Upper lobe of left lung (tissue), 6 donors: ENCODE data around the gene TMEM154. TPM values are rescaled to one million over a fixed set of nuclear protein-coding genes. Genes with fewer than 3 reads are reported as not detected.

ENCODE experiments used
- ATAC-seq, 2 donors: fragments of 200-7000 bp; cut with Tn5 transposase; one replicate each; pipeline ENCODE4 v1.9.1; 2022; ENCODE audit warnings: mild to moderate bottlenecking in 2 of 2, moderate library complexity in 2 of 2; ENCODE audit not compliant: low FRiP score in 2 of 2
- DNase-seq, 2 donors: peaks; one replicate each; pipeline ENCODE4 v3.0.0-alpha.2; 2019 to 2020
- H3K27ac ChIP-seq, 4 donors: fragments of 200-600 bp; sonication (generic); one replicate each; pipeline ENCODE4 v1.5.1; 2016 to 2019
- H3K27me3 ChIP-seq, 4 donors: fragments of 200-600 bp; sonication (generic); one replicate each; pipeline ENCODE4 v1.5.1; 2017 to 2019
- H3K36me3 ChIP-seq, 4 donors: fragments of 200-600 bp; sonication (generic); one replicate each; pipeline ENCODE4 v1.5.1; 2016 to 2019
- H3K4me1 ChIP-seq, 4 donors: fragments of 200-600 bp; sonication (generic); one replicate each; pipeline ENCODE4 v1.5.1; 2018 to 2019
- H3K4me3 ChIP-seq, 4 donors: fragments of 200-600 bp; sonication (generic); one replicate each; pipeline ENCODE4 v1.5.1; 2017 to 2019; ENCODE audit warnings: mild to moderate bottlenecking in 2 of 4, moderate library complexity in 1 of 4
- H3K9me3 ChIP-seq, 4 donors: fragments of 200-600 bp; sonication (generic); one replicate each; pipeline ENCODE4 v1.5.1; 2018 to 2019
- CTCF ChIP-seq, 6 experiments: fragments of 450-650 bp in 4 of 6; fragments of 200-600 bp in 2 of 6; sonication (generic) in 2 of 6; IDR thresholded peaks; one replicate each; pipeline ENCODE4 v1.5.1; 2016 to 2019; ENCODE audit warnings: antibody characterized with exemption in 6 of 6
- EP300 ChIP-seq, 4 donors: sonication (generic); formaldehyde crosslinking; IDR thresholded peaks; one replicate each; pipeline ENCODE4 v1.5.1; 2017; ENCODE audit warnings: antibody characterized with exemption in 4 of 4, control low read depth in 2 of 4
- POLR2A ChIP-seq, 4 donors: fragments of 450-650 bp; IDR thresholded peaks; one replicate each; pipeline ENCODE4 v1.5.1; 2016 to 2017; ENCODE audit warnings: antibody characterized with exemption in 4 of 4, mild to moderate bottlenecking in 2 of 4
- POLR2AphosphoS5 ChIP-seq, 2 donors: sonication (generic); formaldehyde crosslinking; IDR thresholded peaks; one replicate each; pipeline ENCODE4 v1.5.1; 2017; ENCODE audit warnings: antibody characterized with exemption in 2 of 2
- WGBS, 2 donors: methylation state at CpG; one replicate each; pipeline ENCODE4 v1.1.5; 2017 to 2018; 5-methylcytosine and 5-hydroxymethylcytosine counted together
- total RNA-seq, 6 donors: library from RNA; depleted of rRNA in 4 of 6; stranded (reverse); fragments of >200 nt in 4 of 6; gene quantifications; one replicate each; pipeline versions ENCODE4 v1.1.0 to v1.2.1, GENCODE V29; 2016 to 2021
- donor health status: DM: no; HTN: no; CAD: no; lungs with moderate emphysema.
- donor health status: DM: no; HTN: yes; CAD: no; lungs with severe emphysema.

The TMEM154 gene
- total RNA-seq, 6 donors from 2014 or later: 2.4 to 18.7 (median 6.0) TPM

- Histone ChIP-seq H3K9me3 (peaks cover 6 to 25% (median 14%) of the 10 kb centered on the region in 4 donors), H3K27ac (no peak overlapping the region), H3K36me3 (no peaks in the 10 kb centered on the region), H3K27me3 (no peaks in the 10 kb centered on the region), H3K4me3 (no peak overlapping the region), H3K4me1 (no peaks in the 10 kb centered on the region)
- TF ChIP-seq CTCF (IDR thresholded peaks at IDR 0.05) (no peak), EP300 (IDR thresholded peaks at IDR 0.05) (no peak), POLR2AphosphoS5 (IDR thresholded peaks at IDR 0.05) (no peak), POLR2A (IDR thresholded peaks at IDR 0.05) (no peak)
- ATAC-seq (no peak), DNase-seq (no peak)
- WGBS, 2 donors: 84 to 88% methylated on average over 5 of the region's 5 CpGs
These were observed 19.3 kb downstream of the TMEM154 start for GRCh38 chr4:152660526-152660925.

DNA sequence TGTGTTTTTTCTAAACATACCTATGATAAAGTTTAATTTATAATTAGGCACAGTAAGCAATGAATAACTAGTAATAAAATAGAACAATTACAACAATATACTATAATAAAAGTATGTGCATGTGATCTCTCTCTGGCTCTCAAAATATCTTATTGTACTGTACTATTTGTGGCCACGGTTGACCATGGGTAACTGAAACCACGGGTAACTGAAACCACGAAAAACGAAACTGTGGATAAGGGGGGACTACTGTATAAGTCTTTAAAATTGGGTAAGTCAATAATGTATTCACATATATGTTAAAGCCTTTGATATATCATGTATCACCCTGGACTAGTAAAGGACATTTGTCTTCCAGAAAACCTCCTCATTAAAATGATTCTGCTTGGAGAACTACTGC lies 20.0 kb downstream of the TMEM154 start:
- Histone ChIP-seq H3K4me3 (no peak overlapping the region), H3K27me3 (no peaks in the 10 kb centered on the region), H3K27ac (no peak overlapping the region), H3K4me1 (no peaks in the 10 kb centered on the region), H3K9me3 (peaks cover 6 to 25% (median 14%) of the 10 kb centered on the region in 4 donors), H3K36me3 (no peaks in the 10 kb centered on the region)
- 67 to 82% methylated on average over 4 of the region's 4 CpGs for WGBS, 2 donors
- TF ChIP-seq CTCF (IDR thresholded peaks at IDR 0.05): no peak
- TF ChIP-seq EP300 (IDR thresholded peaks at IDR 0.05): no peak
- DNase-seq: no peak
- ATAC-seq: no peak

DNA sequence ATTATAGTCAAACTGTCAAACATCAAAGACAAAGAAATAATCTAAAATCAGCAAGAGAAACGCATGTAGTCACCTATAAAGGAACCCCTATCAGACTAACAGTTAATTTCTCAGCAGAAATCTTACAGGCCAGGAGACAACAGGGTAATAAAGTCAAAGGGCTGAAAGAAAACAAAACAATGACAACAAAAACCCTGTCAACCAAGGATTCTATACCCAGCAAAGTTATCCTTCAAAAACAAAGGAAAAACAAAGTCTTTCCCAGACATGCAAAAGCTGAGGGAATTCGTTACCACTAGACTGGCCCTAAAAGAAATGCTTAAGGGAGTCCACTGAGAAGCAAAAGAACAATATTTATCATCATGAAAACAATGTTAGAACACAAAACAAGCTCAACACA lies 22.1 kb downstream of the TMEM154 start:
- no peaks in the 10 kb centered on the region for H3K27me3 ChIP-seq
- no peak for DNase-seq
- no peaks in the 10 kb centered on the region for H3K4me1 ChIP-seq
- TF ChIP-seq POLR2A (IDR thresholded peaks at IDR 0.05) (no peak), POLR2AphosphoS5 (IDR thresholded peaks at IDR 0.05) (no peak), CTCF (IDR thresholded peaks at IDR 0.05) (no peak), EP300 (IDR thresholded peaks at IDR 0.05) (no peak)
- WGBS, 2 donors: 94 to 100% methylated on average over 2 of the region's 2 CpGs
- H3K4me3 ChIP-seq: no peak overlapping the region
- H3K9me3 ChIP-seq: peaks cover 6 to 25% (median 14%) of the 10 kb centered on the region in 4 donors
- no peaks in the 10 kb centered on the region for H3K36me3 ChIP-seq
- H3K27ac ChIP-seq: no peak overlapping the region
- ATAC-seq: no peak

- DNase-seq (peak in 1 of 2 donors; percentile 47), ATAC-seq (peak in 1 of 2 donors; percentile 40)
- H3K4me1 ChIP-seq: no peaks in the 10 kb centered on the region
- no peak overlapping the region for H3K27ac ChIP-seq
- H3K4me3 ChIP-seq: no peak overlapping the region
- H3K27me3 ChIP-seq: no peaks in the 10 kb centered on the region
- TF ChIP-seq CTCF (IDR thresholded peaks at IDR 0.05): no peak
- no peak for TF ChIP-seq POLR2A (IDR thresholded peaks at IDR 0.05)
- no peak for TF ChIP-seq POLR2AphosphoS5 (IDR thresholded peaks at IDR 0.05)
- TF ChIP-seq EP300 (IDR thresholded peaks at IDR 0.05): no peak
- no peaks in the 10 kb centered on the region for H3K36me3 ChIP-seq
- H3K9me3 ChIP-seq: peaks cover 6 to 25% (median 14%) of the 10 kb centered on the region in 4 donors
- WGBS, 2 donors: 85 to 95% methylated on average over 2 to 7 of the region's 7 CpGs
These were observed 24.3 kb downstream of the TMEM154 start for GRCh38 chr4:152655272-152656129.

DNA sequence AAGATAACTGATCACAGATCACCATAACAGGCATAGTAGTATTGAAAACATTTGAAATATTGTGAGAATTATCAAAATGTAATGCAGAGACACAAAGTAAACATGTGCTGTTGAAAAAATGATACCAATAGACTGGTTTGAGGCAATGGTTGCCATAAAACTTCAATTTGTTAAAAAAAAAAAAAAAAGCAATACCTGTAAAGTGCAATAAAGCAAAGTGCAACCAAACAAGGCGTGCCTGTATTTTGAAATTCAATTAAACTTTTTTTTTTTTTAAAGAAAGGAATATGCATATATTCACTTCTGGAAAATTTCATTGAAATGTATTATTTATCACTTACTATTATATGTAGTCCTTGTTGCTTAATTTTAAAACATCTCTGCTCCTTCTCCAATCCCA lies 27.7 kb downstream of the TMEM154 start:
- H3K36me3 ChIP-seq: no peaks in the 10 kb centered on the region
- H3K9me3 ChIP-seq: peaks cover 1 to 8% (median 1%) of the 10 kb centered on the region in 4 donors
- TF ChIP-seq POLR2A (IDR thresholded peaks at IDR 0.05) (no peak), POLR2AphosphoS5 (IDR thresholded peaks at IDR 0.05) (no peak), CTCF (IDR thresholded peaks at IDR 0.05) (no peak), EP300 (IDR thresholded peaks at IDR 0.05) (no peak)
- H3K4me1 ChIP-seq: no peaks in the 10 kb centered on the region
- no peak for ATAC-seq
- H3K27me3 ChIP-seq: no peaks in the 10 kb centered on the region
- no peak overlapping the region for H3K27ac ChIP-seq
- DNase-seq: no peak
- H3K4me3 ChIP-seq: no peak overlapping the region
- WGBS, 2 donors: 95 to 100% methylated on average over 1 of the region's 1 CpG
